Caco-2 (cell line): ENCODE measurements around the gene MTOR. TPM values are rescaled to one million over a fixed set of nuclear protein-coding genes. Genes with fewer than 3 reads are reported as not detected.

Source experiments
- BruUV-seq: library from RNA; stranded (reverse); fragments of 400-500 nt; replicated peaks from 2 replicates; lab custom pipeline; 2021; lab: Mats Ljungman, UMichigan
- CTCF ChIA-PET: fragments of 300-600 bp; sonication (Branson Sonifier 250); formaldehyde crosslinking; loops from one replicate; lab custom pipeline; 2022; ENCODE audit warnings: antibody characterized with exemption; lab: Charles Lee
- POLR2A ChIA-PET: fragments of 300-600 bp; sonication (Branson Sonifier 250); formaldehyde crosslinking; loops from one replicate; lab custom pipeline; 2022; ENCODE audit warnings: antibody characterized with exemption; lab: Charles Lee
- DNase-seq, 2 experiments: peaks; one replicate each; pipeline versions ENCODE4 v3.0.0 to v3.0.0-alpha.2; 2020 to 2022
- H3K27me3 ChIP-seq: replicated peaks from 2 replicates; pipeline ENCODE4 v1.6.0; 2011; ENCODE audit warnings: low read length; ENCODE audit not compliant: control insufficient read depth, insufficient read depth
- H3K36me3 ChIP-seq: 2 replicates; pipeline ENCODE4 v1.5.1; 2011; ENCODE audit warnings: low read length; ENCODE audit not compliant: control insufficient read depth, insufficient read depth
- H3K4me1 ChIP-seq: fragments of 250-450 bp; sonication (Bioruptor Pico); 2 replicates; pipeline ENCODE4 v1.5.1; 2020; ENCODE audit warnings: mild to moderate bottlenecking
- H3K4me3 ChIP-seq: 2 replicates; pipeline ENCODE4 v1.5.1; 2011; ENCODE audit warnings: low read depth, mild to moderate bottlenecking, control low read depth, low read length
- H3K9me3 ChIP-seq: fragments of 250-450 bp; sonication (Bioruptor Pico); 2 replicates; pipeline ENCODE4 v1.5.1; 2020; ENCODE audit warnings: mild to moderate bottlenecking, moderate library complexity
- H3K27ac Mint-ChIP-seq: one replicate; pipeline ENCODE4 v1.8.0; 2022; ENCODE audit warnings: mixed read lengths; ENCODE audit not compliant: unreplicated experiment
- H3K27me3 Mint-ChIP-seq: one replicate; pipeline ENCODE4 v1.8.0; 2022; ENCODE audit warnings: mixed read lengths; ENCODE audit not compliant: insufficient read depth, unreplicated experiment
- H3K36me3 Mint-ChIP-seq: one replicate; pipeline ENCODE4 v1.8.0; 2022; ENCODE audit warnings: mild to moderate bottlenecking, mixed read lengths; ENCODE audit not compliant: insufficient read depth, unreplicated experiment
- H3K4me1 Mint-ChIP-seq: one replicate; pipeline ENCODE4 v1.8.0; 2022; ENCODE audit warnings: low read depth, mixed read lengths; ENCODE audit not compliant: unreplicated experiment
- H3K4me3 Mint-ChIP-seq: one replicate; pipeline ENCODE4 v1.8.0; 2022; ENCODE audit warnings: mild to moderate bottlenecking, moderate library complexity, mixed read lengths; ENCODE audit not compliant: unreplicated experiment
- H3K9me3 Mint-ChIP-seq: one replicate; pipeline ENCODE4 v1.8.0; 2022; ENCODE audit warnings: mixed read lengths; ENCODE audit not compliant: unreplicated experiment
- intact Hi-C: fragments of 100-400 bp; cut with micrococcal nuclease; formaldehyde crosslinking; loops from one replicate; pipeline ENCODE4 v1.10.0; 2022; ENCODE audit not compliant: unreplicated experiment
- total RNA-seq: library from RNA; stranded (reverse); gene quantifications from 2 replicates; pipeline ENCODE4 v1.2.3, GENCODE V29; 2022
- TF ChIP-seq, protein P1 (sequence below), 2 experiments: fragments of 200-600 bp in 1 of 2; IDR thresholded peaks; 1 replicate in 1 of 2; 2 replicates in 1 of 2; pipeline versions ENCODE4 v1.5.1 to v1.8.0; 2011 to 2022; ENCODE audit warnings: antibody characterized with exemption in 1 of 2, control low read depth in 1 of 2, inconsistent platforms in 1 of 2, low read depth in 1 of 2, low read length in 1 of 2, mild to moderate bottlenecking in 1 of 2, moderate library complexity in 1 of 2; ENCODE audit not compliant: insufficient read depth in 1 of 2, severe bottlenecking in 1 of 2, unreplicated experiment in 1 of 2

The MTOR gene
- total RNA-seq, 1 experiment from 2014 or later: 45.7 TPM

- ChIA-PET CTCF (no interaction called here), POLR2A (no interaction called here)
- TF ChIP-seq, protein P1, sequence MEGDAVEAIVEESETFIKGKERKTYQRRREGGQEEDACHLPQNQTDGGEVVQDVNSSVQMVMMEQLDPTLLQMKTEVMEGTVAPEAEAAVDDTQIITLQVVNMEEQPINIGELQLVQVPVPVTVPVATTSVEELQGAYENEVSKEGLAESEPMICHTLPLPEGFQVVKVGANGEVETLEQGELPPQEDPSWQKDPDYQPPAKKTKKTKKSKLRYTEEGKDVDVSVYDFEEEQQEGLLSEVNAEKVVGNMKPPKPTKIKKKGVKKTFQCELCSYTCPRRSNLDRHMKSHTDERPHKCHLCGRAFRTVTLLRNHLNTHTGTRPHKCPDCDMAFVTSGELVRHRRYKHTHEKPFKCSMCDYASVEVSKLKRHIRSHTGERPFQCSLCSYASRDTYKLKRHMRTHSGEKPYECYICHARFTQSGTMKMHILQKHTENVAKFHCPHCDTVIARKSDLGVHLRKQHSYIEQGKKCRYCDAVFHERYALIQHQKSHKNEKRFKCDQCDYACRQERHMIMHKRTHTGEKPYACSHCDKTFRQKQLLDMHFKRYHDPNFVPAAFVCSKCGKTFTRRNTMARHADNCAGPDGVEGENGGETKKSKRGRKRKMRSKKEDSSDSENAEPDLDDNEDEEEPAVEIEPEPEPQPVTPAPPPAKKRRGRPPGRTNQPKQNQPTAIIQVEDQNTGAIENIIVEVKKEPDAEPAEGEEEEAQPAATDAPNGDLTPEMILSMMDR (IDR thresholded peaks at IDR 0.05; ENCODE audit: insufficient read depth in 1 of 2, low read depth in 1 of 2, low read length in 1 of 2, severe bottlenecking in 1 of 2, unreplicated experiment in 1 of 2): no peak
- Histone ChIP-seq H3K9me3 (no peaks in the 10 kb centered on the region), H3K4me1 (no peaks in the 10 kb centered on the region), H3K36me3 (peaks cover 1% of the 10 kb centered on the region; the same call in 1 of the 2 replicates), H3K27me3 (no peaks in the 10 kb centered on the region), H3K4me3 (no peak overlapping the region)
- BruUV-seq: no TSS peak
- Mint-ChIP-seq H3K27ac (no peak overlapping the region), H3K9me3 (no peaks in the 10 kb centered on the region), H3K36me3 (peaks cover 26% of the 10 kb centered on the region), H3K4me1 (no peaks in the 10 kb centered on the region), H3K4me3 (no peak overlapping the region), H3K27me3 (no peaks in the 10 kb centered on the region)
- intact Hi-C loops: no loop called here
- DNase-seq: no peak
These were observed 69.0 kb downstream of the MTOR start for GRCh38 chr1:11193376-11193775.

DNA sequence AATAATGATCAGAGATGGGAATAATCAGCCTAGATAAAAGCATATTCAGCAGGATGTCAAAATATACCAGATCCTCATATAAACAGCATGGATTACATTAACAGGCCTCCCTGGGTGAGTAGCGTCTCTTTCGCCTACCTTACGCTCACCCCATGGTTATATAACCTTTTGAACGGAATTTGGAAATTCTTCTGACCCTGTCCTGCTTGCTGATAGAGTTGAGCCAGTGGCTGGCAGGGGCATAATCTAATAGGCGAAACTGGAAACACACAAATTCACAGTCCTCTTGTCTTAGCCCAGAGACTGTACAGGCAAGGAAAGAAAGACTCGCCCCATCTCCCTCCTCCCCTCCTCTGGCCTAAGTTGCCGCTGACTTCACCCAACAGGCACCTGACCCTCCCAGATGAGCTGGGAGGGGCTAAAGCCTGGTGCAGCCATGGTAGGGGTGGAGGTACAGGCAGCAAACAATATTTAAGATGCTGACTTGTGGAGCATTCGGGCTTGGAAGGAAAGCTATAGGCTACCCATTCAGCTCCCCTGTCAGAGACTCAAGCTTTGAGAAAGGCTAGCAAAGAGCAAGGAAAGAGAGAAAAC is 73.4 kb downstream of the MTOR start, which contains the start of gene ANGPTL7:
ANGPTL7 (plus strand) TSS at position 498 of the 594 bp plus-strand sequence. CDS start 225 bp downstream, outside the sequence.
- H3K9me3 ChIP-seq: no peaks in the 10 kb centered on the region
- intact Hi-C loops: no loop called here
- no peaks in the 10 kb centered on the region for H3K27me3 ChIP-seq
- POLR2A ChIA-PET: no interaction called here
- no peak for DNase-seq
- no peak within 1 kb of the TSS for H3K4me3 ChIP-seq
- H3K27me3 Mint-ChIP-seq: no peaks in the 10 kb centered on the region
- H3K4me1 Mint-ChIP-seq: no peaks in the 10 kb centered on the region
- no peaks in the 10 kb centered on the region for H3K9me3 Mint-ChIP-seq
- BruUV-seq: no TSS peak
- no peaks in the 10 kb centered on the region for H3K4me1 ChIP-seq
- peaks cover 1% of the 10 kb centered on the region; the same call in 1 of the 2 replicates for H3K36me3 ChIP-seq
- peaks cover 10% of the 10 kb centered on the region for H3K36me3 Mint-ChIP-seq
- TF ChIP-seq, protein P1 (IDR thresholded peaks at IDR 0.05; ENCODE audit: insufficient read depth in 1 of 2, low read depth in 1 of 2, low read length in 1 of 2, severe bottlenecking in 1 of 2, unreplicated experiment in 1 of 2): no peak
- H3K4me3 Mint-ChIP-seq: no peak within 1 kb of the TSS
- CTCF ChIA-PET: no interaction called here
- H3K27ac Mint-ChIP-seq: no peak within 1 kb of the TSS

- no peaks in the 10 kb centered on the region for H3K4me1 ChIP-seq
- Mint-ChIP-seq H3K9me3 (no peaks in the 10 kb centered on the region), H3K4me1 (no peaks in the 10 kb centered on the region), H3K4me3 (no peak overlapping the region), H3K36me3 (peaks cover 10% of the 10 kb centered on the region), H3K27me3 (no peaks in the 10 kb centered on the region), H3K27ac (no peak overlapping the region)
- DNase-seq: no peak
- no peak overlapping the region for H3K4me3 ChIP-seq
- TF ChIP-seq, protein P1 (IDR thresholded peaks at IDR 0.05; ENCODE audit: insufficient read depth in 1 of 2, low read depth in 1 of 2, low read length in 1 of 2, severe bottlenecking in 1 of 2, unreplicated experiment in 1 of 2): no peak
- no peaks in the 10 kb centered on the region for H3K9me3 ChIP-seq
- intact Hi-C loops: no loop called here
- no TSS peak for BruUV-seq
- H3K36me3 ChIP-seq: no peaks in the 10 kb centered on the region
- no peaks in the 10 kb centered on the region for H3K27me3 ChIP-seq
- POLR2A ChIA-PET: no interaction called here
- CTCF ChIA-PET: no interaction called here
These were observed 74.0 kb downstream of the MTOR start for GRCh38 chr1:11188381-11188780.
